ENCODE measurements around the gene PDZD8. TPM values are rescaled to one million over a fixed set of nuclear protein-coding genes. Genes with fewer than 3 reads are reported as not detected.

Gene PDZD8
- total and polyA plus RNA-seq, 12 donors, result 1.7 to 45.7 (median 25.0) TPM

GRCh38 chr10:117418121-117418520 lies 42.9 kb upstream of the PDZD8 start:
- Histone ChIP-seq H3K36me3 (replicated peaks in 1 of 2) (no peaks in the 10 kb centered on the region), H3K27ac (no peak overlapping the region), H3K4me3 (no peak overlapping the region), H3K4me1 (replicated peaks in 1 of 2) (no peaks in the 10 kb centered on the region), H3K9me3 (replicated peaks in 1 of 3) (no peaks in the 10 kb centered on the region), H3K27me3 (no peaks in the 10 kb centered on the region)
- WGBS, 4 donors, result 28 to 47% (median 43%) methylated on average over 4 of the region's 4 CpGs
- no peak for DNase-seq
- TF ChIP-seq CTCF (IDR thresholded peaks at IDR 0.05) (no peak), POLR2A (IDR thresholded peaks at IDR 0.05) (no peak)
- intact Hi-C loops (cut with DNase I), result no loop called here

- WGBS, 4 donors, result 66 to 86% (median 77%) methylated on average over 3 of the region's 3 CpGs
- TF ChIP-seq CTCF (IDR thresholded peaks at IDR 0.05) (no peak), POLR2A (IDR thresholded peaks at IDR 0.05) (no peak)
- Histone ChIP-seq H3K4me1 (replicated peaks in 1 of 2) (no peaks in the 10 kb centered on the region), H3K9me3 (replicated peaks in 1 of 3) (no peaks in the 10 kb centered on the region), H3K27ac (no peak overlapping the region), H3K4me3 (no peak overlapping the region), H3K27me3 (no peaks in the 10 kb centered on the region), H3K36me3 (replicated peaks in 1 of 2) (no peaks in the 10 kb centered on the region)
- intact Hi-C loops (cut with DNase I), result no loop called here
- DNase-seq, result no peak
Measured at GRCh38 chr10:117417196-117417595, 42.0 kb upstream of the PDZD8 start.

- intact Hi-C loops (cut with DNase I), result no loop called here
- peak in 6 of 7 donors; percentile 27 to 63 (median 52) for DNase-seq
- Histone ChIP-seq H3K36me3 (replicated peaks in 1 of 2) (no peaks in the 10 kb centered on the region), H3K27ac (no peak overlapping the region), H3K4me3 (no peak overlapping the region), H3K9me3 (replicated peaks in 1 of 3) (no peaks in the 10 kb centered on the region), H3K4me1 (replicated peaks in 1 of 2) (no peaks in the 10 kb centered on the region), H3K27me3 (no peaks in the 10 kb centered on the region)
- TF ChIP-seq CTCF (IDR thresholded peaks at IDR 0.05) (no peak), POLR2A (IDR thresholded peaks at IDR 0.05) (no peak)
- WGBS, 4 donors, result 0 to 38% (median 3%) methylated on average over 1 of the region's 1 CpG
Measured at GRCh38 chr10:117413928-117414618, 38.8 kb upstream of the PDZD8 start.

- Histone ChIP-seq H3K4me3 (no peak overlapping the region), H3K9me3 (replicated peaks in 1 of 3) (no peaks in the 10 kb centered on the region), H3K27me3 (no peaks in the 10 kb centered on the region), H3K27ac (no peak overlapping the region), H3K36me3 (replicated peaks in 1 of 2) (no peaks in the 10 kb centered on the region), H3K4me1 (replicated peaks in 1 of 2) (no peaks in the 10 kb centered on the region)
- intact Hi-C loops (cut with DNase I), result no loop called here
- no peak for TF ChIP-seq CTCF (IDR thresholded peaks at IDR 0.05)
- no peak for TF ChIP-seq POLR2A (IDR thresholded peaks at IDR 0.05)
- WGBS, 4 donors, result 87 to 90% (median 89%) methylated on average over 5 of the region's 5 CpGs
- DNase-seq, result no peak
Measured at GRCh38 chr10:117412469-117413010, 37.3 kb upstream of the PDZD8 start.

All from adrenal gland (tissue), 12 donors.